Epithelial cell of proximal tubule (primary cell): ENCODE measurements around the gene RANBP10. TPM values are rescaled to one million over a fixed set of nuclear protein-coding genes. Genes with fewer than 3 reads are reported as not detected.

Experiments used
- DNase-seq: peaks from one replicate; pipeline ENCODE4 v3.0.0-alpha.2; 2011; ENCODE audit warnings: low read depth
- H3K4me3 ChIP-seq: 2 replicates; pipeline ENCODE4 v1.5.1; 2011; ENCODE audit warnings: low read depth, mild to moderate bottlenecking, low read length
- total RNA-seq: library from RNA; depleted of rRNA; stranded (reverse); fragments of >200 nt; gene quantifications from 2 replicates; pipeline ENCODE4 v1.2.3, GENCODE V29; 2015
- TF ChIP-seq, protein P1 (sequence below): conservative IDR thresholded peaks from 2 replicates; pipeline ENCODE4 v1.5.1; 2012; ENCODE audit warnings: low read depth, mild to moderate bottlenecking, low read length

Gene RANBP10
- total RNA-seq, 1 donor from 2014 or later, result 4.0 TPM

DNA sequence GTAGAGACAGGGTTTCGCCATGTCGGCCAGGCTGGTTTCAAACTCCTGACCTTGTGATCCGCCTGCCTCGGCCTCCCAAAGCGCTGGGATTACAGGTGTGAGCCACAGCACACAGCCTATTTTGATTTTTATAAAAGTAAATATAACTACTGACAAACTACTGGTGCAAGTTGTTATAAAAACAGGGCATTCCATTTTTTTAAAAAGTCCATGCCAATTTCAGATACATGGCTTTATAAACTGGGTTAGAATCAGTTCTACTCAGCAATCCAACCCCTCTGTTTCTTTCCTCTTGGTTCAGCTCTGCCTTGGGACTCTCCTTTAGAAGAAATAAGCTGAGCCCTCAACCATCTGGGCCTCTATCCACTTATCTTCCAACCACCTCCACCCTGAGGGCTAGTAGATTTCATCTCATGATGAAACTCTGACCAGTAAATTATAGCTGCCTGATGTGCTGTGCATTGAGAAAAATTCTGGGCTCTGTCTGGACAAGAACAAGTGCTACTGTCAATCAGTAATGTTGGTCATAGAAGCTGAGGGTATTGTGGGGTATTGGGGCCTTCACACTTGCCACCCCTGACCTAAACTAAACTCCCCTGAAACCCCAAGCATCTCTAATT is 10.2 kb downstream of the RANBP10 start:
- TF ChIP-seq, protein P1, sequence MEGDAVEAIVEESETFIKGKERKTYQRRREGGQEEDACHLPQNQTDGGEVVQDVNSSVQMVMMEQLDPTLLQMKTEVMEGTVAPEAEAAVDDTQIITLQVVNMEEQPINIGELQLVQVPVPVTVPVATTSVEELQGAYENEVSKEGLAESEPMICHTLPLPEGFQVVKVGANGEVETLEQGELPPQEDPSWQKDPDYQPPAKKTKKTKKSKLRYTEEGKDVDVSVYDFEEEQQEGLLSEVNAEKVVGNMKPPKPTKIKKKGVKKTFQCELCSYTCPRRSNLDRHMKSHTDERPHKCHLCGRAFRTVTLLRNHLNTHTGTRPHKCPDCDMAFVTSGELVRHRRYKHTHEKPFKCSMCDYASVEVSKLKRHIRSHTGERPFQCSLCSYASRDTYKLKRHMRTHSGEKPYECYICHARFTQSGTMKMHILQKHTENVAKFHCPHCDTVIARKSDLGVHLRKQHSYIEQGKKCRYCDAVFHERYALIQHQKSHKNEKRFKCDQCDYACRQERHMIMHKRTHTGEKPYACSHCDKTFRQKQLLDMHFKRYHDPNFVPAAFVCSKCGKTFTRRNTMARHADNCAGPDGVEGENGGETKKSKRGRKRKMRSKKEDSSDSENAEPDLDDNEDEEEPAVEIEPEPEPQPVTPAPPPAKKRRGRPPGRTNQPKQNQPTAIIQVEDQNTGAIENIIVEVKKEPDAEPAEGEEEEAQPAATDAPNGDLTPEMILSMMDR, result no peak
- DNase-seq, result no peak
- H3K4me3 ChIP-seq, result no peak overlapping the region

DNA sequence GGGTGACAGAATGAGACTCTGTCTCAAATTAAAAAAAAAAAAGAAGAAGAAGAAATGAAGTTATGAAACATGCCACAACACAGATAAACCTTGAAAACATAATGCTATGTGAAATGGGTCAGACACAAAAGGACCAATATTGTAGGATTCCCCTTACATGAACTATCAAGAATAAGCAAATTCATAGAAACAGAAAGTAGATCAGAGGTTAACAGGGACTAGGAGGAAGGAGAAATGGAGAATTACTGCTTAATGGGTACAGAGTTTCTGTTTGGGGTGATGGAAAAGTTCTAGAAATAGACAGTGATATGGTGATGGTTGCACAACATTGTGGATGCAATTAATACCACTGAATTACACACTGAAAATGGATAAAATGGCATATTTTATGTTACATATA is 16.3 kb downstream of the RANBP10 start:
- TF ChIP-seq, protein P1, result no peak
- no peak overlapping the region for H3K4me3 ChIP-seq
- no peak for DNase-seq

DNA sequence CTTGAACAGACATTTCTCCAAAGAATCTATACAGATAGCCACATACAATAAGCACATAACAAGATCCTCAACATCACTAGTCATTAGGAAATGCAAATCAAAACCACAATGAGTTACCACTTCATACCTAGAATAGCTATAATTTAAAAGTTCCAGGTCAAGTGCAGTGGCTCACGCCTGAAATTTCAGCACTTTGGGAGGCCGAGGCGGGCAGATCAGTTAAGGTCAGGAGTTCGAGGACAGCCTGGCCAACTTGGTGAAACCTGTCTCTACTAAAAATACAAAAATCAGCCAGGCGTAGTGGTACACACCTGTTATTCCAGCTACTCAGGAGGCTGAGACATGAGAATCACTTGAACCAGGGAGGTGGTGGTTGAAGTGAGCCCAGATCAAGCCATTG is 19.9 kb downstream of the RANBP10 start:
- H3K4me3 ChIP-seq, result no peak overlapping the region

DNA sequence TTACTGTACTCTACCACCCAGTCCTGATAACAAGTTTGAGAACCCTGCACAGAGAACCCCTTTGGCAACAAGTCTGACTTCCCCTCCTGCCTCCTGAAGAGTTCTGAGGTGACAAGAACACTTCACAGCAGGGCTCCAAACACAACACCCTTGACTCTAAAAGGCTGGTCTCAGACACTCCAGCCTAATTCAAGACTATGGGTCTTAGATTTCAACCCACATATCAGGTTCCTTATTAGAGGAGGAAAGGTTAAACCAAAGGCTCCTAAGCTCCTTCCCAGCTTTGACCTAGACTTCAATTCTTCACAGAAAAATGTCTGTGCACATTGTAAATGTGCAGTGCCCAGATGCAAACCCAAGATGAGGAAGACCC is 23.0 kb downstream of the RANBP10 start:
- H3K4me3 ChIP-seq, result no peak overlapping the region
- TF ChIP-seq, protein P1, result no peak
- no peak for DNase-seq

More for the DNA sequence above, 19.9 kb downstream of the RANBP10 start:
- TF ChIP-seq, protein P1, result no peak
- DNase-seq, result no peak

DNA sequence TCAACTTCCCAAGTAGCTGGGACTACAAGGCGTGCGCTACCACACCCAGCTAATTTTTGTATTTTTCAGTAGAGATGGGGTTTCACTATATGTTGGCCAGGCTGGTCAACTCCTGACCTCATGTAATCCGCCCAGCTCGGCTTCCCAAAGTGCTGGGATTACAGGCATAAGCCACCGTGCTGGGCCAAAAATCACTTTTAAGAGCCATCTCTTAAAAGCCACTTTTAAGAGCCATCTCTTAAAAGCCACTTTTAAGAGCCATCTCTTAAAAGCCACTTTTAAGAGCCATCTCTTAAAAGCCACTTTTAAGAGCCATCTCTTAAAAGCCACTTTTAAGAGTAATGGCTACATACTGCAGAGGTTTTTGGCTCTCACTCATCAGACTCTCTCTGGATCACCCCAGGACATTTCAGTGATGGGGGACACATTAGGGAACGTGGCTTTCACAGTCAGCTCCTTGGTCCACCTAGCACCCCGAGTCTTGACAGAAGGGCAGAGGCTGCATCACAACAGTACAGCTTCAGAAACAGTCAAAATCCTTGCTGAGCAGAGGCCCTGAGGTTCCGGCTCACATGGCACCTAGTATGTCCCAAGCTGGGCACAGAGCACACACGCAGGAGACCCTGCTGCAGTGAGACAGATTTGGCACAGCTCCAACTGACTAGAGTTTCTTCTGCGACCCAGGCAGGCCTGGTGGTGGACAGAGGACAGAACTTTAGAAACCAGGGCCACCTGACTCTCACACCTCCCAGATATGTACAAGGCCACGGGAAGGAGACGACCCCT is 23.6 kb downstream of the RANBP10 start:
- DNase-seq, result no peak
- no peak overlapping the region for H3K4me3 ChIP-seq
- TF ChIP-seq, protein P1, result no peak

DNA sequence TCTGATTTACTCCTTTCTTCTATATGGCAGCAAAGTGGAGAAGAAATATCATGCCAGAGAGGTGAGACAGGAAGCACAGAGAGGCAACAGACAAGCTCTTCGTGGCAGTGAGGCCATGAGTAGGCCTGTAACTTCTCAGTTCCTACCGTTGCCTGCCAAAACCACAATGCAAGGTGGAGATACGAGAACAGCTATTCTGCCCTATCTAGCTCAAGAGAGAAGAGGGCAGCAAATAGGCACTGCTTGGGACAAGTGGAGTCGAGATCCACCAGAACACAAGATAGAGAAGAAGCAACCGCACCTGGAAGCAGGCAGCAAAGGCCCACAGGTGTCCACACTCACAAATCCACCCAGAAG is 24.8 kb downstream of the RANBP10 start:
- DNase-seq, result no peak
- TF ChIP-seq, protein P1, result no peak
- H3K4me3 ChIP-seq, result no peak overlapping the region
